Parathyroid adenoma (tissue), 2 donors: ENCODE data around the gene ADGRD1.

Experiments used
- H2AFZ ChIP-seq: fragments of 300-600 bp; sonication (generic); one replicate; pipeline ENCODE4 v1.7.0; 2017; ENCODE audit warnings: antibody characterized with exemption, mild to moderate bottlenecking
- H3K27ac ChIP-seq: fragments of 300-600 bp; sonication (generic); one replicate; pipeline ENCODE4 v1.7.0; 2017
- H3K27me3 ChIP-seq: fragments of 300-600 bp; sonication (generic); one replicate; pipeline ENCODE4 v1.7.0; 2017; ENCODE audit warnings: low read length; ENCODE audit not compliant: control insufficient read depth, insufficient read depth
- H3K36me3 ChIP-seq: fragments of 300-600 bp; sonication (generic); one replicate; pipeline ENCODE4 v1.7.0; 2017; ENCODE audit warnings: low read length; ENCODE audit not compliant: control insufficient read depth, insufficient read depth
- H3K4me1 ChIP-seq: fragments of 300-600 bp; sonication (generic); one replicate; pipeline ENCODE4 v1.7.0; 2017; ENCODE audit warnings: control low read depth
- H3K4me2 ChIP-seq: fragments of 300-600 bp; sonication (generic); one replicate; pipeline ENCODE4 v1.7.0; 2017; ENCODE audit warnings: low read length
- H3K4me3 ChIP-seq: fragments of 300-600 bp; sonication (generic); one replicate; pipeline ENCODE4 v1.7.0; 2017; ENCODE audit warnings: low read depth, low read length
- H3K79me2 ChIP-seq: fragments of 300-600 bp; sonication (generic); one replicate; pipeline ENCODE4 v1.7.0; 2017; ENCODE audit warnings: control low read depth
- H3K9ac ChIP-seq: fragments of 300-600 bp; sonication (generic); one replicate; pipeline ENCODE4 v1.7.0; 2017; ENCODE audit warnings: mild to moderate bottlenecking
- H3K9me3 ChIP-seq: fragments of 300-600 bp; sonication (generic); one replicate; pipeline ENCODE4 v1.7.0; 2017; ENCODE audit warnings: low read length; ENCODE audit not compliant: control insufficient read depth
- CTCF ChIP-seq: fragments of 300-600 bp; sonication (generic); IDR thresholded peaks from one replicate; pipeline ENCODE4 v1.7.0; 2017; ENCODE audit warnings: antibody characterized with exemption, mild to moderate bottlenecking
- donor health status: primary hyperparathyroidism.

Gene ADGRD1

GRCh38 chr12:130947028-130947613 is 6.6 kb upstream of the ADGRD1 start:
- TF ChIP-seq CTCF = no peak
- no peaks in the 10 kb centered on the region for H3K9me3 ChIP-seq
- H3K79me2 ChIP-seq = no peaks in the 10 kb centered on the region
- no peaks in the 10 kb centered on the region for H3K4me1 ChIP-seq
- no peak overlapping the region for H3K9ac ChIP-seq
- no peaks in the 10 kb centered on the region for H3K27me3 ChIP-seq
- no peaks in the 10 kb centered on the region for H3K36me3 ChIP-seq
- no peak overlapping the region for H3K4me2 ChIP-seq
- H2AFZ ChIP-seq = no peak overlapping the region
- no peak overlapping the region for H3K27ac ChIP-seq
- H3K4me3 ChIP-seq = no peak overlapping the region

- H3K27ac ChIP-seq = no peak overlapping the region
- H3K9me3 ChIP-seq = no peaks in the 10 kb centered on the region
- H3K36me3 ChIP-seq = no peaks in the 10 kb centered on the region
- no peak overlapping the region for H2AFZ ChIP-seq
- no peaks in the 10 kb centered on the region for H3K27me3 ChIP-seq
- TF ChIP-seq CTCF = no peak
- H3K4me2 ChIP-seq = no peak overlapping the region
- H3K4me1 ChIP-seq = no peaks in the 10 kb centered on the region
- no peaks in the 10 kb centered on the region for H3K79me2 ChIP-seq
- no peak overlapping the region for H3K9ac ChIP-seq
- H3K4me3 ChIP-seq = no peak overlapping the region
Measured at GRCh38 chr12:130948136-130948535, 5.6 kb upstream of the ADGRD1 start.

- Histone ChIP-seq H3K27me3 (no peaks in the 10 kb centered on the region), H3K9ac (no peak overlapping the region), H3K4me3 (no peak overlapping the region), H3K36me3 (no peaks in the 10 kb centered on the region), H3K4me1 (no peaks in the 10 kb centered on the region), H3K9me3 (no peaks in the 10 kb centered on the region), H2AFZ (no peak overlapping the region), H3K79me2 (no peaks in the 10 kb centered on the region), H3K4me2 (no peak overlapping the region), H3K27ac (no peak overlapping the region)
- no peak for TF ChIP-seq CTCF
Measured at GRCh38 chr12:130948751-130949150, 5.0 kb upstream of the ADGRD1 start.

- Histone ChIP-seq H3K4me3 (no peak overlapping the region), H3K27me3 (no peaks in the 10 kb centered on the region), H2AFZ (no peak overlapping the region), H3K79me2 (no peaks in the 10 kb centered on the region), H3K36me3 (no peaks in the 10 kb centered on the region), H3K9ac (no peak overlapping the region), H3K4me1 (no peaks in the 10 kb centered on the region), H3K9me3 (no peaks in the 10 kb centered on the region), H3K4me2 (no peak overlapping the region), H3K27ac (no peak overlapping the region)
- TF ChIP-seq CTCF = no peak
Measured at GRCh38 chr12:130949806-130950205, 3.9 kb upstream of the ADGRD1 start.

GRCh38 chr12:130951636-130952035 is 2.1 kb upstream of the ADGRD1 start:
- Histone ChIP-seq H3K4me1 (no peaks in the 10 kb centered on the region), H3K36me3 (no peaks in the 10 kb centered on the region), H3K27ac (no peak overlapping the region), H3K27me3 (no peaks in the 10 kb centered on the region), H3K4me2 (no peak overlapping the region), H3K9me3 (no peaks in the 10 kb centered on the region), H2AFZ (no peak overlapping the region), H3K9ac (no peak overlapping the region), H3K79me2 (no peaks in the 10 kb centered on the region), H3K4me3 (no peak overlapping the region)
- TF ChIP-seq CTCF = no peak
